ENCODE results near the gene ZMYND11. TPM values are rescaled to one million over a fixed set of nuclear protein-coding genes. Genes with fewer than 3 reads are reported as not detected.

Gene ZMYND11
- total RNA-seq, 1 experiment from 2014 or later, result 37.5 TPM

DNA sequence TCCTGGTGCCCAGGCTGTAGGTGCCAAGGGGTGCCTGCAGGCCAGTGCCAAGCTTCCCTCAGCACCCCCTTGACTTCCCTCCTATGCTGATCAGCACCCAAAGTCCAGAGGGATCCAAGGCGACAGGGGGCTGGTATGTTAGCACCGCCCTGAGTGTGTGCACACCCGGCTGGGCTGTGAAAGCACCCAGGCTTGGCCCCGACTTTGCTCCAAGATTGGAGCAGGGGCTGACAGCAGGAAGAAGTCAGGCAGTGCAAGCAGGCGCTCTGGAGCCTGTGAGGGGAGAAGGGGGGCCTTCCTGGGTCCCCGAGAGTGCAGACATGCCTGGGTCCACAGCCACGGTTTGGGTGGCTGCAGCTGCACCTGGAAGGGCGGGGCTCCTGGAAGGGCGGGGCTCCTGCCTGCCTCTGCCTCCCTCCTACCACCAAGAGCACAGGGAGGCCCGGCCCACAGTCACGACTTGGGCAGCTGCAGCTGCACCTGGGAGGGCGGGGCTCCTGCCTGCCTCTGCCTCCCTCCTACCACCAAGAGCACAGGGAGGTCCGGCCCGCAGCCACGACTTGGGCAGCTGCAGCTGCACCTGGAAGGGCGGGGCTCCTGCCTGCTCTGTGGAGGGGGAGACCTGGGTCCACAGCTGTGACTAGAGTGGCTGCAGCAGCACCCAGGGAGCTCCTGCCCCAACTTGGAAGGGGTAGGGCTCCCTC, 30.2 kb upstream of the ZMYND11 start:
- no peak for TF ChIP-seq TCF7L2 (IDR thresholded peaks at IDR 0.05; ENCODE audit: low read depth, low read length)
- no peak for TF ChIP-seq POLR2AphosphoS5 (IDR thresholded peaks at IDR 0.05; ENCODE audit: low read depth, low read length)
- TF ChIP-seq, protein P1, sequence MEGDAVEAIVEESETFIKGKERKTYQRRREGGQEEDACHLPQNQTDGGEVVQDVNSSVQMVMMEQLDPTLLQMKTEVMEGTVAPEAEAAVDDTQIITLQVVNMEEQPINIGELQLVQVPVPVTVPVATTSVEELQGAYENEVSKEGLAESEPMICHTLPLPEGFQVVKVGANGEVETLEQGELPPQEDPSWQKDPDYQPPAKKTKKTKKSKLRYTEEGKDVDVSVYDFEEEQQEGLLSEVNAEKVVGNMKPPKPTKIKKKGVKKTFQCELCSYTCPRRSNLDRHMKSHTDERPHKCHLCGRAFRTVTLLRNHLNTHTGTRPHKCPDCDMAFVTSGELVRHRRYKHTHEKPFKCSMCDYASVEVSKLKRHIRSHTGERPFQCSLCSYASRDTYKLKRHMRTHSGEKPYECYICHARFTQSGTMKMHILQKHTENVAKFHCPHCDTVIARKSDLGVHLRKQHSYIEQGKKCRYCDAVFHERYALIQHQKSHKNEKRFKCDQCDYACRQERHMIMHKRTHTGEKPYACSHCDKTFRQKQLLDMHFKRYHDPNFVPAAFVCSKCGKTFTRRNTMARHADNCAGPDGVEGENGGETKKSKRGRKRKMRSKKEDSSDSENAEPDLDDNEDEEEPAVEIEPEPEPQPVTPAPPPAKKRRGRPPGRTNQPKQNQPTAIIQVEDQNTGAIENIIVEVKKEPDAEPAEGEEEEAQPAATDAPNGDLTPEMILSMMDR (IDR thresholded peaks at IDR 0.05), result no peak
- TF ChIP-seq SIN3A (IDR thresholded peaks at IDR 0.05; ENCODE audit: borderline replicate concordance, insufficient read depth, low read depth, low read length), result no peak
- TF ChIP-seq, protein P2, sequence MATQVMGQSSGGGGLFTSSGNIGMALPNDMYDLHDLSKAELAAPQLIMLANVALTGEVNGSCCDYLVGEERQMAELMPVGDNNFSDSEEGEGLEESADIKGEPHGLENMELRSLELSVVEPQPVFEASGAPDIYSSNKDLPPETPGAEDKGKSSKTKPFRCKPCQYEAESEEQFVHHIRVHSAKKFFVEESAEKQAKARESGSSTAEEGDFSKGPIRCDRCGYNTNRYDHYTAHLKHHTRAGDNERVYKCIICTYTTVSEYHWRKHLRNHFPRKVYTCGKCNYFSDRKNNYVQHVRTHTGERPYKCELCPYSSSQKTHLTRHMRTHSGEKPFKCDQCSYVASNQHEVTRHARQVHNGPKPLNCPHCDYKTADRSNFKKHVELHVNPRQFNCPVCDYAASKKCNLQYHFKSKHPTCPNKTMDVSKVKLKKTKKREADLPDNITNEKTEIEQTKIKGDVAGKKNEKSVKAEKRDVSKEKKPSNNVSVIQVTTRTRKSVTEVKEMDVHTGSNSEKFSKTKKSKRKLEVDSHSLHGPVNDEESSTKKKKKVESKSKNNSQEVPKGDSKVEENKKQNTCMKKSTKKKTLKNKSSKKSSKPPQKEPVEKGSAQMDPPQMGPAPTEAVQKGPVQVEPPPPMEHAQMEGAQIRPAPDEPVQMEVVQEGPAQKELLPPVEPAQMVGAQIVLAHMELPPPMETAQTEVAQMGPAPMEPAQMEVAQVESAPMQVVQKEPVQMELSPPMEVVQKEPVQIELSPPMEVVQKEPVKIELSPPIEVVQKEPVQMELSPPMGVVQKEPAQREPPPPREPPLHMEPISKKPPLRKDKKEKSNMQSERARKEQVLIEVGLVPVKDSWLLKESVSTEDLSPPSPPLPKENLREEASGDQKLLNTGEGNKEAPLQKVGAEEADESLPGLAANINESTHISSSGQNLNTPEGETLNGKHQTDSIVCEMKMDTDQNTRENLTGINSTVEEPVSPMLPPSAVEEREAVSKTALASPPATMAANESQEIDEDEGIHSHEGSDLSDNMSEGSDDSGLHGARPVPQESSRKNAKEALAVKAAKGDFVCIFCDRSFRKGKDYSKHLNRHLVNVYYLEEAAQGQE (IDR thresholded peaks at IDR 0.05; ENCODE audit: insufficient read depth in 1 of 2, low read depth in 2 of 2, low read length in 1 of 2), result no peak
- no TSS peak for BruUV-seq (replicated peaks)
- no peaks in the 10 kb centered on the region for H3K4me1 ChIP-seq (ENCODE audit: control insufficient read depth, insufficient read depth, low read length)
- ChIA-PET POLR2A (no interaction called here), CTCF (no interaction called here)
- intact Hi-C loops (cut with micrococcal nuclease; ENCODE audit: unreplicated experiment), result no loop called here
- in situ Hi-C loops (cut with HindIII; ENCODE audit: low pct_unique_long_range_greater_than_20kb, low sequenced_read_pairs), result no loop called here
- ATAC-seq (no peak), DNase-seq (ENCODE audit: low read depth, low spot score) (no peak)
- H3K27me3 ChIP-seq (ENCODE audit: control insufficient read depth, insufficient read depth, low read length), result no peaks in the 10 kb centered on the region
- no peaks in the 10 kb centered on the region for H3K36me3 ChIP-seq (ENCODE audit: control insufficient read depth, insufficient read depth, low read length)
- H3K27ac ChIP-seq (ENCODE audit: low read length), result no peak overlapping the region
- H3K9me3 ChIP-seq (ENCODE audit: control insufficient read depth, insufficient read depth, low read depth, low read length), result no peaks in the 10 kb centered on the region
- H3K4me3 ChIP-seq (ENCODE audit: low read depth in 2 of 2, low read length in 2 of 2), result no peak overlapping the region

DNA sequence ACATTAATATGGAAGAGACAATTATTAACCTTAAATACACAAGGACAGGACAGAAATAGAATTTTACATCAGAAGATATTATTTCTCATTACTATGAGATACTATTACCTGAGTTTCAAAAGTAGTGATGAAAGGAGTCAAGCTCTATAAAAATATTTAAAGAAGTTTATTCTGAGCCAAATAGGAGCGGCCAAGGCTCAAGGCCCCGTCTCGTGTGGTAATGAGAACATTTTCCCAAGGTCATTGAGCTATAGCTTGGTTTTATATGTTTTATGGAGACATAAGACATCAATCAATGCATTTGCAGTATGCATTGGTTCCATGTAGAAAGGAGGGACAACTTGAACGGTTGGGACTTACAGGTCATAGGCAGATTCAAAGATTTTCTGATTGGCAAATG, 29.4 kb upstream of the ZMYND11 start:
- no peaks in the 10 kb centered on the region for H3K9me3 ChIP-seq (ENCODE audit: control insufficient read depth, insufficient read depth, low read depth, low read length)
- ATAC-seq (no peak), DNase-seq (ENCODE audit: low read depth, low spot score) (no peak)
- H3K4me1 ChIP-seq (ENCODE audit: control insufficient read depth, insufficient read depth, low read length), result no peaks in the 10 kb centered on the region
- no peaks in the 10 kb centered on the region for H3K27me3 ChIP-seq (ENCODE audit: control insufficient read depth, insufficient read depth, low read length)
- TF ChIP-seq, protein P2 (IDR thresholded peaks at IDR 0.05; ENCODE audit: insufficient read depth in 1 of 2, low read depth in 2 of 2, low read length in 1 of 2), result no peak
- TF ChIP-seq SIN3A (IDR thresholded peaks at IDR 0.05; ENCODE audit: borderline replicate concordance, insufficient read depth, low read depth, low read length) (no peak), TCF7L2 (IDR thresholded peaks at IDR 0.05; ENCODE audit: low read depth, low read length) (no peak), POLR2AphosphoS5 (IDR thresholded peaks at IDR 0.05; ENCODE audit: low read depth, low read length) (no peak)
- TF ChIP-seq, protein P1 (IDR thresholded peaks at IDR 0.05), result no peak
- ChIA-PET CTCF (no interaction called here), POLR2A (no interaction called here)
- BruUV-seq (replicated peaks), result no TSS peak
- H3K4me3 ChIP-seq (ENCODE audit: low read depth in 2 of 2, low read length in 2 of 2), result no peak overlapping the region
- no peak overlapping the region for H3K27ac ChIP-seq (ENCODE audit: low read length)
- intact Hi-C loops (cut with micrococcal nuclease; ENCODE audit: unreplicated experiment), result no loop called here
- in situ Hi-C loops (cut with HindIII; ENCODE audit: low pct_unique_long_range_greater_than_20kb, low sequenced_read_pairs), result no loop called here
- H3K36me3 ChIP-seq (ENCODE audit: control insufficient read depth, insufficient read depth, low read length), result no peaks in the 10 kb centered on the region

All from Panc1 (cell line).